Fibroblast of mammary gland (primary cell): ENCODE results near the gene NTF4.
"Not testable (repeated sequence)": the region's sequence is repeated elsewhere in the genome, so short reads cannot be mapped to it uniquely, and the experiment has no call there.

ENCODE experiments used
- DNase-seq: peaks from one replicate; pipeline ENCODE4 v3.0.0-alpha.2; 2010; ENCODE audit warnings: low read depth
- H3K4me3 ChIP-seq: 2 replicates; pipeline ENCODE4 v1.5.1; 2011; ENCODE audit warnings: low read depth, mild to moderate bottlenecking, low read length, moderate library complexity; ENCODE audit not compliant: control insufficient read depth
- TF ChIP-seq, protein P1 (sequence below): conservative IDR thresholded peaks from 2 replicates; pipeline ENCODE4 v1.5.1; 2011; ENCODE audit warnings: low read depth, low read length, inconsistent platforms; ENCODE audit not compliant: control insufficient read depth, insufficient read depth

NTF4 gene

DNA sequence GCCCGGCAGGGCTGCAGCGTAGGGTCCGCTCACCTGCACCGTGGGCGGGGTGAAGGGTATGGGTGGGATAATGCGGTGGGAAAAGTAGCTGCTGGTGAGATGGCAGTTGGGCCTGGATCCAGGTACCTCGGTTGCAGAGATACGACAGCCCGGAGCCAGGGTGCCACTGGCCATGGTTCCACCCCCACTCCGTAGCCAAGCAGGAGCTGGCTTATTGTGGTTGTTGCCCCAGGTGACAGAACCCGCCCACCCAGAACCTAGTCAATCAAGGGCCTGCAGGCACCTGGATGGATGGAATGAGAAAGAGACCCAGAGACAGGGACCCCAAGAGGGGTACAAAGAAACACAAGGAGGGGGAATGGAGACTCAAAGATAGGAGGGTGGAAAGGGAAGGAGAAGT is 44.3 kb downstream of the NTF4 start:
- TF ChIP-seq, protein P1, sequence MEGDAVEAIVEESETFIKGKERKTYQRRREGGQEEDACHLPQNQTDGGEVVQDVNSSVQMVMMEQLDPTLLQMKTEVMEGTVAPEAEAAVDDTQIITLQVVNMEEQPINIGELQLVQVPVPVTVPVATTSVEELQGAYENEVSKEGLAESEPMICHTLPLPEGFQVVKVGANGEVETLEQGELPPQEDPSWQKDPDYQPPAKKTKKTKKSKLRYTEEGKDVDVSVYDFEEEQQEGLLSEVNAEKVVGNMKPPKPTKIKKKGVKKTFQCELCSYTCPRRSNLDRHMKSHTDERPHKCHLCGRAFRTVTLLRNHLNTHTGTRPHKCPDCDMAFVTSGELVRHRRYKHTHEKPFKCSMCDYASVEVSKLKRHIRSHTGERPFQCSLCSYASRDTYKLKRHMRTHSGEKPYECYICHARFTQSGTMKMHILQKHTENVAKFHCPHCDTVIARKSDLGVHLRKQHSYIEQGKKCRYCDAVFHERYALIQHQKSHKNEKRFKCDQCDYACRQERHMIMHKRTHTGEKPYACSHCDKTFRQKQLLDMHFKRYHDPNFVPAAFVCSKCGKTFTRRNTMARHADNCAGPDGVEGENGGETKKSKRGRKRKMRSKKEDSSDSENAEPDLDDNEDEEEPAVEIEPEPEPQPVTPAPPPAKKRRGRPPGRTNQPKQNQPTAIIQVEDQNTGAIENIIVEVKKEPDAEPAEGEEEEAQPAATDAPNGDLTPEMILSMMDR: no peak
- DNase-seq: no peak
- H3K4me3 ChIP-seq: no peak overlapping the region

DNA sequence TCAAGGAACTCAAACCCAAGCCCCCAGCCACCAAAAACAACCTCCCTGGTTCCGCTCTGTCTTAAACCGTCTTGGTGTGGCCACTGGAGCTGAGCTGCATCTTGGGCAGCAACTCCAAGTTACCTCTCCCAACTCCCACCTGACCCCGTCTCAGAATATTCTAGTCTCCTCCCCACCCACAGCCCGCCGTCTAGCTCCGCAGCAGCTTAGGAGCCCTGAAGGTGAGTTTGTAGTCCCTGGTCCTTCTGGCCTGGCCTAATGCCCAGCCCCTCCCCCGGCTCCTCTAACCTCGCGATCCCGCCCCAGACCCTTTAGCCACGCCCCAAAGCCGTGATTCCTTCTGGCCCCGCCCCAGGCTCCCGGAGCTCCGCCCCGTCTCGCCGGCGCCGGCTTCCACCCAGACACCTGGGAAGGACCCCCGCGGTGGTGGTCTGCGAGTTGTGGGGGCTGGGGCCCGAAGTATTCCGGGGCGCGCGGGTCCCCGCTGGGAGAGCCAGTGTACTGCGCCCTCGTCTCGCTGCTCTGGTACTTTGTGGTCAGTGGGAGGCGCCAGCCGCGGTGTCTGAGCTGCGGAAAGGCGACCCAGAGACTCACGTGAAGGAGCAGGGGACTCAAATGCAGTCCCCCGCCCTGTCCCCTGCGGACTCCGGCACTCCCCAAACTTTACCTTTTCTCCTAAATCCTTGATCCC is 45.2 kb downstream of the NTF4 start:
- peak; percentile 31 for DNase-seq
- TF ChIP-seq, protein P1: no peak

DNA sequence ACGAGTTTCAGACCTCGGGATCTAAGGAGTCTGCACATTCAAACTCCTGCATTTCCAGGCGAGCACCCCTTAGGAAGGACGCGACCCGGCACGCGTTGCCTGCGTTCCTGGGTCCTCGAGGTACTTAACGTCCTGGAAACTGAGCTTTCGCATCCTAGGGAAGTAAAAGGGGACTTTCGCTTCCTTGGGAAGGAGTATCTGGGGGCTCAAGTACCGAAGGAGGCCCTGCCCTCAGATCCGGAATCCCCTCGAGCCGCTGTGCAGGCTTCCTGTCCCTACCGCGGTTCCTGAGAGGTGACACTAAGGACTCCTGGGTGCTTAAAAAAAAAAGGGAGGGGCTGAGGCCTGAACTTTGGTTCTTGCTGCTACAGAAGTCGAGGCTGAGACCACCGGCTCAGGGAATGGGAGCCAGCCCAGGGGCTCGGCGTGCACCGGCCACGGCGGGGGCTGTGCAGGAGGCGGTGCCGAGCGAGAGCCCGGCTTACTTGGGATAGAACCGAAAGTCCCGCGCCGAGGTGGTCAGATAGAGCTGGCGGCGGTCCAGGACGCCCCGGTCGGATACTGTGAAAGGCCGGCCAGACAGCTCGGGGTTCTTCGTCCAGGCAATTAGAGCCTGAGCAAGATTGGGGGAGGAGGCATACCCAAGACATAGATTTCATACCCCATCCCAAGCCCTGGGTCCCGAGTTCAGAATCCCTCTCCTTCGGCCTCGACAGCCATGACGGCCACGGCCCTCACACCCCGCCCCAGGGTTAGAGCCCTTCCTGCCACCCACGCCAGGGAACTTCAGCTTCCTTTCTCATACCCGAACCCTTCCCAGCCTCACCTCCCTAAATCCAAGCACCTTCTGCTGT is 46.0 kb downstream of the NTF4 start:
- H3K4me3 ChIP-seq: peak overlapping the region; percentile 31
- not testable (repeated sequence) for DNase-seq

More for the DNA sequence above, 45.2 kb downstream of the NTF4 start:
- H3K4me3 ChIP-seq: peak overlapping the region; percentile 27

DNA sequence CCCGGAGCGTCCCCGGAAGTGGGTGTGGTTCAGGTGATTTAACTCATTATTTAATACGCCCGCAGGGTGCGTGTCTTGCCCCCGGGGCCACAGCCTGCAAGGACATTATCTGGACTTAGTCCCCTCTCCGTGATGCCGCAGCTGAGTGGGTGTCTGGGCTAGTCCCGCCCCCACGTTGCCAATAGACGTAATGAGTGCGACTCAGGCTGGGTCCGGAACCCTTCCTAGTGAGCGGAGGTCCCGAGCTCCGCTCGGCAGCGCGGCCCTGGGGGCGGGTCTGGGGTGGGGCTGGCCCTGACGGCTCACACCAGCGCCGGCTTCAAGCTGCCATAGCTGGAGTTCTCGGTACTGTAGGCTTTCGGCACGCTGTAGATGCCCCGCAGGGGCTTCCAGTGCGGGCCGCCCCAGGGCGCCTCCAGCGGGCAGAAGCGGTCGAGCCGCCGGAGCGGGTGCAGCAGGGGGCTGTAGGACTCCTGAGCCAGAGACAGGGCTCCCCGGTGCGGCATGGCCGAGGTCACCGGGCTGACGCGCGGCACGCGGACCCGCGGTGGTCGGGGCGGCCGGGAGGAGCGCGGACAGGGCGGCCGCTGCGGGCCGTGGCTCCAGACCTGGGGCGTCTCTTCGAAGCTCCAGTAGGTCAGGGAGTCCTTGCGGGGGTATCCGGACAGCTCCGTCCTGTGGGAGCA is 46.8 kb downstream of the NTF4 start:
- TF ChIP-seq, protein P1: peak; percentile 44
- DNase-seq: peak; percentile 48
- H3K4me3 ChIP-seq: peak overlapping the region; percentile 27

DNA sequence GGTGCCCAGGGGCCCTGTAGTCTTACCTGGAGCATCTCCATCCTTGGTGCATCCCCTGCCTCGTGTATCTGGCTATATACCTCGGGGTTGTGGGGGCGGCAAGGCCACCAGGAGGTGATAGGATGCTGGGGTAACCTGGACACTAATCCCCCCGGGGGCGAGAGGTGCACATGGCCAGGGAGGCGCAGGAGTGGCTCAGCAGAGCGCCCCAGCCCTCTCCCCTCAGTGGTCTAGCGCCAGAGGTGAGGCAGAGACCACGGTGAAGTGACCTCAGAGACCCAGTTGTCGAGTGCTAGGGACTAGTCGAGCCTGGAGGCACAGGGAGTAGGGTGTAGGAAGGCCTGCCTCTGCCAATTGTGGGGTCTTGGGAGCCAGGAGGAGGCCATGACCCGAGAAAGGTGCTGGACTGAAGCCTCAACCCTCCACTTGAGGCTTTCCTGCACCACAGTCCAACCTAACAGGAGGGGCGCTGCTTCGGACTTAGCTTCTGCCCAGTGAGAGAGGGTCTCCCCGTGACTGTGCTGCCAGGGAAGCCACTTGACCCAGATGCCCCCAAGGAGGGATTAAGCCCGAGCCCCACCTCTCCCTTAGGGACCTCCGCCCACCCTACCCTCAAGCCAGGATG is 47.5 kb downstream of the NTF4 start, which contains the start of gene LHB:
Gene LHB, minus strand, starts transcription at position 51 of the 625 bp plus-strand sequence. Its CDS starts 10 bp downstream, at position 41.
- no peak for DNase-seq

DNA sequence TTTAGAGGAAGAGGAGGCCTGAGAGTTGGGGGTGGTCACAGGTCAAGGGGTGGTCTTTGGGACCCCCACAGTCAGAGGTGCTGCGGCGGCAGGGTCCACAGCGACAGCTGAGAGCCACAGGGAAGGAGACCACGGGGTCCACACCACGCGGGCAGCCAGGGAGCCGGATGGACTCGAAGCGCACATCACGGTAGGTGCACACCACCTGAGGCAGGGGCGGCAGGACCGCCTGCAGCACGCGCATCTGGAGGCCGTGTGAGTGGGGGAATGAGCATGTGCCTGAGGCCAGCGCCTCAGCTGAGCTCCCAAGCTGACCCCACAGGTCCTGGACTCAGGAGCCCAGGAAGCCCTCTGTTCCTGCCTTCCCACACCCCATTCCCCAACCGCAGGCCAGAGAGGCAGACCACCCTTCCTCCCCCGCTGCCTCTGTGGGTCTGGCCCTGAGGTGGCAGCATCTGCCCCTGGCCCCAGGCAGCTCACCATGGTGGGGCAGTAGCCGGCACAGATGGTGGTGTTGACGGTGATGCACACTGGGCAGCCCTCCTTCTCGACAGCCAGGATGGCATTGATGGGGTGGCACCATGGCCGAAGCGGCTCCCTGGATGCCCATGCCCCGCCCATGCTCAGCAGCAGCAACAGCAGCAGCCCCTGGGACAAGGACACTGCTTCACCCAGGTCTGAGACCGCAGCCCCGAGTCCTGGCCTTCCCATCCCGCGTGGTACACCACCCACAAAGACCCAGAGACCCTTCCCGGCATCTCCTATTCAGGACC is 48.4 kb downstream of the NTF4 start:
- no peak overlapping the region for H3K4me3 ChIP-seq
- DNase-seq: no peak
- TF ChIP-seq, protein P1: no peak

More for the DNA sequence above, 47.5 kb downstream of the NTF4 start, which contains the start of gene LHB:
- peak within 1 kb of the TSS; percentile 27 for H3K4me3 ChIP-seq
- TF ChIP-seq, protein P1: no peak
